Measurements from ENCODE around the gene PWWP2A.

Gene PWWP2A

GRCh38 chr5:160133918-160134304 lies 14.7 kb upstream of the PWWP2A start:
- TF ChIP-seq SPI1 (IDR thresholded peaks at IDR 0.05; ENCODE audit: borderline replicate concordance, low read depth) (no peak), POLR2AphosphoS5 (IDR thresholded peaks at IDR 0.05; ENCODE audit: low read depth) (no peak), GABPA (IDR thresholded peaks at IDR 0.05; ENCODE audit: low read depth) (no peak), CTCF (IDR thresholded peaks at IDR 0.05; ENCODE audit: insufficient read depth, low read length) (no peak)
- TF ChIP-seq, protein P1, sequence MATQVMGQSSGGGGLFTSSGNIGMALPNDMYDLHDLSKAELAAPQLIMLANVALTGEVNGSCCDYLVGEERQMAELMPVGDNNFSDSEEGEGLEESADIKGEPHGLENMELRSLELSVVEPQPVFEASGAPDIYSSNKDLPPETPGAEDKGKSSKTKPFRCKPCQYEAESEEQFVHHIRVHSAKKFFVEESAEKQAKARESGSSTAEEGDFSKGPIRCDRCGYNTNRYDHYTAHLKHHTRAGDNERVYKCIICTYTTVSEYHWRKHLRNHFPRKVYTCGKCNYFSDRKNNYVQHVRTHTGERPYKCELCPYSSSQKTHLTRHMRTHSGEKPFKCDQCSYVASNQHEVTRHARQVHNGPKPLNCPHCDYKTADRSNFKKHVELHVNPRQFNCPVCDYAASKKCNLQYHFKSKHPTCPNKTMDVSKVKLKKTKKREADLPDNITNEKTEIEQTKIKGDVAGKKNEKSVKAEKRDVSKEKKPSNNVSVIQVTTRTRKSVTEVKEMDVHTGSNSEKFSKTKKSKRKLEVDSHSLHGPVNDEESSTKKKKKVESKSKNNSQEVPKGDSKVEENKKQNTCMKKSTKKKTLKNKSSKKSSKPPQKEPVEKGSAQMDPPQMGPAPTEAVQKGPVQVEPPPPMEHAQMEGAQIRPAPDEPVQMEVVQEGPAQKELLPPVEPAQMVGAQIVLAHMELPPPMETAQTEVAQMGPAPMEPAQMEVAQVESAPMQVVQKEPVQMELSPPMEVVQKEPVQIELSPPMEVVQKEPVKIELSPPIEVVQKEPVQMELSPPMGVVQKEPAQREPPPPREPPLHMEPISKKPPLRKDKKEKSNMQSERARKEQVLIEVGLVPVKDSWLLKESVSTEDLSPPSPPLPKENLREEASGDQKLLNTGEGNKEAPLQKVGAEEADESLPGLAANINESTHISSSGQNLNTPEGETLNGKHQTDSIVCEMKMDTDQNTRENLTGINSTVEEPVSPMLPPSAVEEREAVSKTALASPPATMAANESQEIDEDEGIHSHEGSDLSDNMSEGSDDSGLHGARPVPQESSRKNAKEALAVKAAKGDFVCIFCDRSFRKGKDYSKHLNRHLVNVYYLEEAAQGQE (IDR thresholded peaks at IDR 0.05; ENCODE audit: insufficient replicate concordance, low read depth): no peak
- H3K27ac ChIP-seq (replicated peaks): no peak overlapping the region
- DNase-seq (ENCODE audit: low read depth in 1 of 2, low spot score in 1 of 2): no peak
- no peaks in the 10 kb centered on the region for H3K27me3 ChIP-seq (ENCODE audit: insufficient read depth, poor library complexity, severe bottlenecking)
- no peak overlapping the region for H3K4me3 ChIP-seq (replicated peaks; ENCODE audit: insufficient read depth, low read length)

DNA sequence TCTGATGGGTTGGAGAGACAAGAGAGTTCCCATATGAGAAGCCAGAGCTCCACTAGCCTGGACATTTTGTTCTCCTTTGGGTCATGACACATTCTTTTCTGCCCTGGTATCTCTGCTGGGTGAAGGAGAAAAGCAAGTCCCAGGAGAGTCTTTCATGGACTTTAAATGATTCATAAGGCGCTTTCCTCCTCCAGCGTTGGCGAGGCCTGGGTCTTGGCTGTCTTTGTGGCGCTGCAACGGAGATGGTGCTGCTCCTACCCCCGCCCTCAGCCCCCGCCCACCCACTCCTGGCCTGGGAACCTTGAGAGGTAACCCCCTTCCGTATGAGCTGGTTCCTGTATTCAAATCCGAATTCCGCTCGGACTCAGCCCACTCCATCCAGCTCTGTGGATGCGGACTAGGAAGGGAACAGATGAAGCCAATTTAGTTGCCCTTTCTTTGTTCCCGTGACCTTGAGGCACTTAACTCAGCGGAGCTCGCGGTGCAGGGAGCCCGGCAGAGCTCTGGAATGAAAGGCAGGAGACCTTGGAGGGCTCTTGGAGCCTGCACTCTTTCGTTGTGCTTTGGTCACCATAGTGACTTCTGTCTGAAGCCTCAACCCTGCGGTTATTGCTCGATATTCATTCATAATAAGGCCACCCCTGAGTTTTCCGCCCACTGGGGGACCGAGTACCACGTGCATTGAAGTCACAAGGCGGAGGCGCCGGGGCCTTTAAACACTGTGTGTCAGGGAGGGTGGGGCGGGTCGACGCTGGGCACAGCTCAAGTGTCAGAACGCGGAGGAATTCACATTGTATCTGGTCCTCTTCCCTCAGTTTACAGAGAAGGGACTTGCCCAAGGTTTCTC lies 14.0 kb upstream of the PWWP2A start:
- Histone ChIP-seq H3K4me3 (replicated peaks; ENCODE audit: insufficient read depth, low read length) (no peak overlapping the region), H3K27me3 (ENCODE audit: insufficient read depth, poor library complexity, severe bottlenecking) (no peaks in the 10 kb centered on the region), H3K27ac (replicated peaks) (no peak overlapping the region)
- no peak for TF ChIP-seq CTCF (IDR thresholded peaks at IDR 0.05; ENCODE audit: insufficient read depth, low read length)
- TF ChIP-seq SPI1 (IDR thresholded peaks at IDR 0.05; ENCODE audit: borderline replicate concordance, low read depth): no peak
- TF ChIP-seq POLR2AphosphoS5 (IDR thresholded peaks at IDR 0.05; ENCODE audit: low read depth): no peak
- no peak for TF ChIP-seq GABPA (IDR thresholded peaks at IDR 0.05; ENCODE audit: low read depth)
- TF ChIP-seq, protein P1 (IDR thresholded peaks at IDR 0.05; ENCODE audit: insufficient replicate concordance, low read depth): no peak
- no peak for DNase-seq (ENCODE audit: low read depth in 1 of 2, low spot score in 1 of 2)

DNA sequence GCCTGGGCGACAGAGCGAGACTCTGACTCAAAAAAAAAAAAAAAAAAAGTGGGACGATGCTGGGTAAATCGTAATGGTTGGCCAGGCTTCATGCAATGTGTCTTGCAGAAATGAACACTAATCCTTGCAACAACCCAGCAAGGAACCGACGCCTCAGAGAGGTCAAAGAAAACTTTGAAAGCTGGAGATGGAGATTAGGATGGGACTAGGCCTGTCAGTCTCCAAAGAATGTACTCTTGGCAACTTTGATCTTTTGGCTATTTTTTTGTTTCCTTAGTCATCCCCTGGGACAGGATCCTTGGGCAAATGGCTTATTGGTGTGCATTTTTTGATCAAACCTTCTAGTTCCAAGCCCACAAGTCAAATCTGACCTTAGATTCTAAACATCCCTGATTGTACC lies 10.6 kb upstream of the PWWP2A start:
- TF ChIP-seq, protein P1 (IDR thresholded peaks at IDR 0.05; ENCODE audit: insufficient replicate concordance, low read depth): no peak
- no peak for TF ChIP-seq SPI1 (IDR thresholded peaks at IDR 0.05; ENCODE audit: borderline replicate concordance, low read depth)
- no peak for TF ChIP-seq GABPA (IDR thresholded peaks at IDR 0.05; ENCODE audit: low read depth)
- TF ChIP-seq CTCF (IDR thresholded peaks at IDR 0.05; ENCODE audit: insufficient read depth, low read length): no peak
- no peak for TF ChIP-seq POLR2AphosphoS5 (IDR thresholded peaks at IDR 0.05; ENCODE audit: low read depth)

More for the DNA sequence above, 10.6 kb upstream of the PWWP2A start:
- no peak for DNase-seq (ENCODE audit: low read depth in 1 of 2, low spot score in 1 of 2)
- H3K27ac ChIP-seq (replicated peaks): no peak overlapping the region
- no peaks in the 10 kb centered on the region for H3K27me3 ChIP-seq (ENCODE audit: insufficient read depth, poor library complexity, severe bottlenecking)
- H3K4me3 ChIP-seq (replicated peaks; ENCODE audit: insufficient read depth, low read length): no peak overlapping the region
